ENCODE measurements around the gene KDM4B.
"Not testable (repeated sequence)": the region's sequence is repeated elsewhere in the genome, so short reads cannot be mapped to it uniquely, and the experiment has no call there.

Gene KDM4B

DNA sequence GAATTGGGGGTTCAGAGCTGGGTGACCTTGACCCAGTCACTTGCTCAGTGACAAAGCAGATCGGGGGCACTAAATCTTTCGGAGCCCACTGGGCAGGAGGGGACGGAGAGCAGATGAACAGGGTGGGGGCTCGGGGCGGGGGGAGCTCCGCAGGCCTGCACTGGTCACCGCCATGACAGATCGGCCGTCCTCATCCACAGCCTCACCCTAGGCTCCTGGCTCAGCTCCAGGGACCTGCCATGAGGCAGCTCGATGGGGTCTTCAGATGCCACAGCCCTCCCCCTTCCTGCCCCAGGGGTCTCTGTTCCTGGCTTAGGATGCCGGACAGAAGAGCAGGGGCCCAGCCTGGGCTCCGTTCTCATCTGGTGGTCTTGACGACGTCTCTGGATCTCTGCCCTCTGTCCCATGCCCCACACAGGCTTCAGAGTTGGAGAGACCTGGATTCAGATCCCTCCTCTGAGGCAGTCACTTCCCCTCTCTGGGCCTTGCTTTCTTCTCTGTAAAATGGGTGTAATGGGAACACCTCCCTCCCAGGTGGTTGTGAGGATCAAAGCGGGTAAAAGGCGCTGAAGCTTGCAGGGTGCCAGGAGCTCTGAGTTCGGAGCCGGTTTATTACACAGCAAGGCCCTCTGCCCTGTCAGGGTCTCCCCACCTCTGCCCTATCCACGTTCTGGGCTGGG is 3.0 kb downstream of the KDM4B start:
- CTCF ChIA-PET = interaction anchor here (1.1 kb wide), 1 partner anchor 55 kb away, joined by 3 read pairs; no protein-coding TSS in a partner anchor
- TF ChIP-seq, protein P1, sequence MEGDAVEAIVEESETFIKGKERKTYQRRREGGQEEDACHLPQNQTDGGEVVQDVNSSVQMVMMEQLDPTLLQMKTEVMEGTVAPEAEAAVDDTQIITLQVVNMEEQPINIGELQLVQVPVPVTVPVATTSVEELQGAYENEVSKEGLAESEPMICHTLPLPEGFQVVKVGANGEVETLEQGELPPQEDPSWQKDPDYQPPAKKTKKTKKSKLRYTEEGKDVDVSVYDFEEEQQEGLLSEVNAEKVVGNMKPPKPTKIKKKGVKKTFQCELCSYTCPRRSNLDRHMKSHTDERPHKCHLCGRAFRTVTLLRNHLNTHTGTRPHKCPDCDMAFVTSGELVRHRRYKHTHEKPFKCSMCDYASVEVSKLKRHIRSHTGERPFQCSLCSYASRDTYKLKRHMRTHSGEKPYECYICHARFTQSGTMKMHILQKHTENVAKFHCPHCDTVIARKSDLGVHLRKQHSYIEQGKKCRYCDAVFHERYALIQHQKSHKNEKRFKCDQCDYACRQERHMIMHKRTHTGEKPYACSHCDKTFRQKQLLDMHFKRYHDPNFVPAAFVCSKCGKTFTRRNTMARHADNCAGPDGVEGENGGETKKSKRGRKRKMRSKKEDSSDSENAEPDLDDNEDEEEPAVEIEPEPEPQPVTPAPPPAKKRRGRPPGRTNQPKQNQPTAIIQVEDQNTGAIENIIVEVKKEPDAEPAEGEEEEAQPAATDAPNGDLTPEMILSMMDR (IDR thresholded peaks at IDR 0.05; ENCODE audit: control extremely low read depth, extremely low read depth, low read depth, missing control alignments) = no peak
- POLR2A ChIA-PET = interaction anchor here (0.6 to 1.0 kb wide), 2 partner anchors 105 to 590 kb away, joined by 3 to 5 read pairs; partner anchors contain the start of gene PLIN3
- no peak for DNase-seq (ENCODE audit: extremely low spot score)

DNA sequence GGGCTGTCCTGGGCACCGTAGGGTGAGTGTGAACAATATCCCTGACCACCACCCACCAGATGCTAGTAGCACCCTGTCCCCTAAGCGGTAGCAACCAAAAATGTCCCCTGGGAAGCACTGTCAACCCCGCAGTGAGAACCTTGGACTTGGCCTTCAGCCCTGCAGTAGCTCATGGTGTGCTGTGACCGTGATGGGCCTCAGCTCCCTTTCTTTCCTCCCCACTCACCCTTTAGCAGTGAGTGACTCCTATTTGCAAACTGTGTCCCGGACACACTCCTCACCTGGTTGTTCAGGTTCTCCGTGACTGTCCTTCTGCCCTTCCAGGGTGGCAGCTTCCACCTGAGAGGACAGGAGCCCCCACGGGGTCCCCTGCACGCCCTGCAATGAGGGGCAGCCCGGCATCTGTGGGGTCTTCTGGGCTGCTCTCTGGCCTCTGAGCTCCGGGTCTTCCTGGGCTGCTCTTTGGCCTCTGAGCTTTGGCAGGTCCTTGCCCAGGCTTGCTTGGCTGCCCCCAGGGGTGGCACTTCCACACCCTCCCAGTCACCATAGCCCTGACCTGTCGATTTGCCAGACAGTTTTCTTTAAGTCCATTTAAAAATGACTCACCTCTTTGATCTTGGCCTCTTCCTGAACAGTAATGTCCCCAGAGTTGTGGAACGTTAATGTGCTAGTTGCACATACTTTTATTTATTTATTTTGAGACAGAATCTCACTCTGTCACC is 3.8 kb downstream of the KDM4B start:
- TF ChIP-seq, protein P1 (IDR thresholded peaks at IDR 0.05; ENCODE audit: control extremely low read depth, extremely low read depth, low read depth, missing control alignments) = no peak
- CTCF ChIA-PET = interaction anchor here (1.1 kb wide), 1 partner anchor 54 kb away, joined by 3 read pairs; no protein-coding TSS in a partner anchor
- no peak for DNase-seq (ENCODE audit: extremely low spot score)
- POLR2A ChIA-PET = interaction anchor here (1.0 kb wide), 1 partner anchor 105 kb away, joined by 3 read pairs; the partner anchor contains the start of gene PLIN3

DNA sequence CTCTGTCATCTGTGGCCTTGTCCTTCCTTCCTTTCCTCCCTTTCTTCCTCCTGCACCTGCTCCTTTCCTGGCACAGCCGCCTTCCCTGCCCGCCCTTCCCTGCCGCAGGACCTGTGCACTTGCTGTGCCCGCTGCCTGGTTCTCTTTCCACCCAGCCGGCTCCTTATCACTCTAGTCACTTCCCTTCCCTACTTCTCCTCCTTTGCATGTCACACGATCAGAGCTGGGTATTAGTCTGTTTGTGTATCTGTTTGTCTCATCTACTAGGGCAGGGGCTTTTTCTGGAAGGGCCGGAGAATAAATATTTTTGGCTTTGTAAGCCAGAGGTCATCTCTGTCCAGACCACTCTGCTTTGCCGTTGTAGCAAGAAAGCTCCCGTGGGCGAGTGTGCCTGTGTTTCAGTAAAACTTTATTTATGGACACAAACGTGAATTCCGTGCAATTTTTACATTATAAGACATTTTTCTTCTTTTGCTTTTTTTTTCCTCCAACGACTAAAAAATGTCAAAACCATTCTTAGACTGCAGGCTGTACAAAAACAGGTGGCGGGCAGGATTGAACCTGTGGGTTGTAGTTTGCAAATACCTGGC is 6.1 kb downstream of the KDM4B start:
- CTCF ChIA-PET = interaction anchor here (1.6 kb wide), 1 partner anchor 13 kb away, joined by 4 read pairs; no protein-coding TSS in a partner anchor

DNA sequence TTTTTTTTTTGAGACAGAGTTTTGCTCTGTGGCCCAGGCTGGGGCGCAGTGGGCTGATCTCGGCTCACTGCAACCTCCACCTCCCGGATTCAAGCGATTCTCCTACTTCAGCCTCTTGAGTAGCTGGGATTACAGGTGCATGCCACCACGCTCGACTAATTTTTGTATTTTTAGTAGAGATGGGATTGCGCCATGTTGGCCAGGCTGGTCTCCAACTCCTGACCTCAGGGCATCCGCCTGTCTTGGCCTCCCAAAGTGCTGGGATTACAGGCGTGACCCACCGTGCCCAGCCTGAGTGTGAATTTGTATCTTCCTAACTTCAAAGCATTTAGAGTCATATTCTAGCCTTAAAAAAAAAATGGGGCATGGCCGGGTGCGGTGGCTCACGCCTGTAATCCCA is 6.7 kb downstream of the KDM4B start:
- not testable (repeated sequence) for DNase-seq (ENCODE audit: extremely low spot score)
- CTCF ChIA-PET = interaction anchor here (1.6 kb wide), 1 partner anchor 13 kb away, joined by 4 read pairs; no protein-coding TSS in a partner anchor
- POLR2A ChIA-PET = interaction anchor here (0.8 kb wide), 1 partner anchor 342 kb away, joined by 6 read pairs; no protein-coding TSS in a partner anchor

More for the DNA sequence above, 6.1 kb downstream of the KDM4B start:
- POLR2A ChIA-PET = interaction anchor here (0.7 kb wide), 1 partner anchor 119 kb away, joined by 3 read pairs; no protein-coding TSS in a partner anchor
- TF ChIP-seq, protein P1 (IDR thresholded peaks at IDR 0.05; ENCODE audit: control extremely low read depth, extremely low read depth, low read depth, missing control alignments) = no peak
- no peak for DNase-seq (ENCODE audit: extremely low spot score)

DNA sequence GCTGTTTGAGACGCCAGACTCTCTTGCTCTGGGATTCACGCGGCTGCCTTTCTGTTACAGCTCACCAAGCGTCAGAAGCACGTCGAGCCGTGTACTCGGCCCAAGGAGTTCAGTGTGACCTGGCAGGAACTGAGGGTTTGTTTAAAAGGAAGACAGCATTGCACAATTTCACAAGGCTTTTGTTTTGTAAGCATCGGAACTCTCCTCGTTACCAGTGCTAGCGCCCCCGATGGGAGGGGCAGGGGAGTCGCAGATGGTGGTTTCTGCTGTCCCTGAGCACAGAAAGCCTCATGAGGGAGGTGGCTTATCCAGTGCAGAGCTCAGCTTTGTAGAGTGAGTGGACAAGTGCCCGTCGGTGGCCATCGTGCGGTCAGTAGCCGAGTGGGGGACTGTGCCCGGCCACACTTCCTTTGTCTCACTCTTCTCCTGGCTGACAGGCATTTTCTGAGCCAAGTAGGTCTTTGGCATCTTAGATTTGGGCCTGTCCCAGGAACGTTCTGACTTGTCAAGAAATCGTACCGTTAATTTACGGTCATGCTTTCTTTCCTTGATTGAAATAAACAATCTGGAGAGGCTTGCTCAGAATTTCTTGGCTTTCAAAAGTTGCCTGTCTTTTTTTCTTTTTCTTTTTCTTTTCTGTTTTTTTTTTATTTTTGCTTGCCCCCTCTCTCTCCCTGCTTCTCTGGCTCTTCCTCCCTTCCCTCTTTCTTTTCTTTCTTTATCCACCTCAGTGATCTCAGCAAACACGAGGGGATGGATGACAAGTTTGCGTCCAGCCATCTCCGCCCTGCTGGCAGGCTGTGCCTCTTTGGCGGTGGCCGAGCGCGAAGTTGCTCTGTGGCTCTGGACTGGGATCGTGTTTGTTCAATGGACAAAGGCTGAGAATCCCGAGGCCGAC is 7.7 kb downstream of the KDM4B start:
- ChIA-PET POLR2A (no interaction called here), CTCF (interaction anchor here (1.6 kb wide), 1 partner anchor 12 kb away, joined by 4 read pairs; no protein-coding TSS in a partner anchor)
- TF ChIP-seq, protein P1 (IDR thresholded peaks at IDR 0.05; ENCODE audit: control extremely low read depth, extremely low read depth, low read depth, missing control alignments) = no peak
- peak; percentile 47 for DNase-seq (ENCODE audit: extremely low spot score)

DNA sequence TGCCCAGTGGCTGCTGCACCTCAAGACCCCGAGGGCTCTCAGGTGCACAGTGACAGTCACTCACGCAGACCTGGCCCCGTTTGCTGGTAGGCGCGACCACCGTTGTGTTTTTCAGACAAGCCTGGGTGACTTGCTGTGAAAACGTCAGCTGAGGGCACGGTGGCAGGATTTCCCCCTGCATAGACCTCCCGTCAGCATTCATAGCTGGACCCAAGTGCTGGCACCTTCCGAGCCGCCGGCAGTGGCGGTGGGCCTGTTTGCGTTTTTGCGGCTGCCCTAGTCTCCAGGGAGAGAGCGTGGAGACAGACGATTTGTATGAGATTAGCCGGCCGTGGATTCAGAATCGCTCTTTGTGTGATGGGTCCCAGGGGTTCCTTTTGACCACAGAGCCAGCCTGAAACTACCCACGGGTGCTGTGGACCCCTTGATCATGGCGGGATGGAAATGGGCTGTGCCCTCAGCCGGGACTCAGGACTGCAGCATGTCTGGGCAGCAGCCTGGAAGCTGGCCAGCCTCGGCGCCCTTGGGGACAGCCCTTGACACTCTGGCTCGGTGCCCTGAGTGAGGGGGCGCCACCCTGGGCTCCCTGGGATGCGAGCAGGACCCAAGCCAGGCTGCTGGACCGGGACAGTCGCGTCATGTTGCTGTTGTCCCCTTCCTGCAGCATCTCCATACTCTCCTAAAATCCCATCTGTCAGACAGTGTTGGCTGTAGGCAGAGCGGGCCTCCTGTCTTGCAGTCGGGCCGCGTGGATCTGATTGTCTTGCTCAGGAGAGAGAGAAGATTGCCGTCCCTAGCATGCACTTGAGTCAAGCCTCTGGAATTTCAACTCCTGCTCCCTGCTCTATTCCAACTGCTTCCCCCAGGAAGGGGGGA is 8.6 kb downstream of the KDM4B start:
- ChIA-PET POLR2A (no interaction called here), CTCF (no interaction called here)
- TF ChIP-seq, protein P1 (IDR thresholded peaks at IDR 0.05; ENCODE audit: control extremely low read depth, extremely low read depth, low read depth, missing control alignments) = no peak
- DNase-seq (ENCODE audit: extremely low spot score) = no peak
